ENCODE results near the gene SRGAP3.

DNA sequence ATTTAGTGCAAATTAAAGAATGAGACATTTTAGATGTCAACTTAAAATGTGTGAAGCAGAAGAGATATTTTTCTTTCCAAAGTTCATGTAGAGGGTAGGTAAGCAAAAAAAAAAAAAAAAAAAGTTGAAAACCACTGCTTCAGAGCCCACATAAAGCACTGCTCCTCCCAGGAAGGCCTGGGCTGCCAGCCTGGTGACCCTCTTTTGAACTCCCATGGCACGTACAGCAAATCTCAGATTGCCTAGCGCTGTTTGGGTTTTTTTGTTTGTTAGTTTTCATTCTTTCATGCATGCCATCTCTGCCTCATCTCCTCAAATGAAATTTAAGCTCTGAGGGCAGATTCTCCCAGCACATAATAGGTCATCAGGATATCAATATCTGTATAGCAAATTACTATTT is 120.1 kb downstream of the SRGAP3 start:
- no peak for TF ChIP-seq CEBPB (IDR thresholded peaks at IDR 0.05)
- TF ChIP-seq, protein P1, sequence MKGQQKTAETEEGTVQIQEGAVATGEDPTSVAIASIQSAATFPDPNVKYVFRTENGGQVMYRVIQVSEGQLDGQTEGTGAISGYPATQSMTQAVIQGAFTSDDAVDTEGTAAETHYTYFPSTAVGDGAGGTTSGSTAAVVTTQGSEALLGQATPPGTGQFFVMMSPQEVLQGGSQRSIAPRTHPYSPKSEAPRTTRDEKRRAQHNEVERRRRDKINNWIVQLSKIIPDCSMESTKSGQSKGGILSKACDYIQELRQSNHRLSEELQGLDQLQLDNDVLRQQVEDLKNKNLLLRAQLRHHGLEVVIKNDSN (IDR thresholded peaks at IDR 0.05): no peak
- TF ChIP-seq TAF1 (IDR thresholded peaks at IDR 0.05; ENCODE audit: low read depth): no peak
- TF ChIP-seq TEAD4 (IDR thresholded peaks at IDR 0.05): no peak
- no peak for TF ChIP-seq CREB1 (IDR thresholded peaks at IDR 0.05; ENCODE audit: low read depth)
- TF ChIP-seq YY1 (IDR thresholded peaks at IDR 0.05; ENCODE audit: low read depth): no peak
- TF ChIP-seq FOXM1 (IDR thresholded peaks at IDR 0.05; ENCODE audit: borderline replicate concordance, low read depth): no peak
- no peak for TF ChIP-seq EP300 (IDR thresholded peaks at IDR 0.05; ENCODE audit: borderline replicate concordance)
- no peak for TF ChIP-seq REST (IDR thresholded peaks at IDR 0.05; ENCODE audit: low read depth)
- TF ChIP-seq ZBTB7A (IDR thresholded peaks at IDR 0.05; ENCODE audit: low read depth): no peak
- TF ChIP-seq MAX (IDR thresholded peaks at IDR 0.05): no peak
- TF ChIP-seq TCF12 (IDR thresholded peaks at IDR 0.05; ENCODE audit: low read depth): no peak
